AG20443 (cell line): Measurements from ENCODE around the gene CLEC16A.
A peak's percentile ranks its signal among the peaks of the same experiment; 100 is the strongest.

Experiments
- DNase-seq: peaks from one replicate; pipeline ENCODE4 v3.0.0; 2012; ENCODE audit warnings: low spot score, mixed read lengths

The CLEC16A gene

DNA sequence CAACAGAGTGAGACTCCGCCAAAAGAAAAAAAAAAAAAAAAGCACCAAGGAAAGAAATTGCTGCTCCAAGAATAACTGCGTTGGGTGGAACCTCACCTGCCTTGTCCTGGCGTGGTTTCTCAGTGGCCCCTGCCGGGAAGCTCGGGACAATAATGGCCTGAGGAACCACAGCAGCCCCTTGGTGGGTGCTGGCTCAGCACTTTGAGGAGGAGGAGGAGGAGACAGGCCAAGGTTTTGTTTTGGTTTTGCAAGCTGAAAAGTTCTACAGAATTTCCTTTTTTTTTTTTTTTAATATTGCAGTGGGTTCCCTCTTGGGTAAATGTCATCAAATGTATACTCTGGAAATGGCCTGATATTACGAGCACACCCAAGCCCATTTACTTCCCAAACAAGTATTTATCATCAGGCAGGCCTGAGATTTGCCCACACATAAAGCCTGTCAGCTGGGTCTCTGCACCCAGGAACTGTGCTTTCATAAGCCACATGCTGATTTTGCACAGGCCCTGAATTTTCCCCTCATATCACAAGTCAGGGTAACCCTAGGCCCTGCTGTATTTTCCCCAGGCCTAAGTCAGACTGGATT, 233.3 kb downstream of the CLEC16A start:
- no peak for DNase-seq

DNA sequence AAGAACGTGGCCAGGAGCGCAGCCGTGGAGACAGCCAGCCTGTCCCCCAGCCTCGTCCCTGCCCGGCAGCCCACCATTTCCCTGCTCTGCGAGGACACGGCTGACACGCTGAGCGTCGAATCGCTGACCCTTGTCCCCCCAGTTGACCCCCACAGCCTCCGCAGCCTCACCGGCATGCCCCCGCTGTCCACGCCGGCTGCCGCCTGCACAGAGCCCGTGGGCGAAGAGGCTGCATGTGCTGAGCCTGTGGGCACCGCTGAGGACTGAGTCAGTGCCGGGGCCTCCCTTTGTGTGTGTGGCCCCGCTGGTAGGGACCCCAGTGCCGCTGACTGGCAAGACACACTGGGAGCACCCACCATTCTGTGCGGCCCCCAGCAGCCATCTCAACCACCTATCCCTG, 234.1 kb downstream of the CLEC16A start:
- DNase-seq = no peak

DNA sequence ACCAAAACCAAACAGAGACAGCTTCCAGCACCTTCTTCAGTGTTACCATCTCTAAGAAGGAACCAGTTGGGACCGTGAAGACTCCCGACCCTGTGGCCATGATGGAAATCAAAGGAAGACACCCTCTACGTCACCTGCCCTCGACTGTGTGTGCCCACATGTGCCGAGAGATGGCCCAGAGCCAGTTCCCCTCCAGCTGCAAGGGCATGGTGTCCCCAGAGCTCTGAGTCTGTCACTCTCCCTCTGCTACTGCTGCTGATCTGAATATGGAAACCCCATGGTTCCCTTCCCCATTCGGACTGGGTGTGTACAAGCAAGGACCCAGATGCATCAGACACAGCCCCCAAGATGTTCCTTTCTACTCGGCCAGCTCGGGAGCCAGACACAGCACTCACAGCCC, 235.2 kb downstream of the CLEC16A start:
- no peak for DNase-seq

DNA sequence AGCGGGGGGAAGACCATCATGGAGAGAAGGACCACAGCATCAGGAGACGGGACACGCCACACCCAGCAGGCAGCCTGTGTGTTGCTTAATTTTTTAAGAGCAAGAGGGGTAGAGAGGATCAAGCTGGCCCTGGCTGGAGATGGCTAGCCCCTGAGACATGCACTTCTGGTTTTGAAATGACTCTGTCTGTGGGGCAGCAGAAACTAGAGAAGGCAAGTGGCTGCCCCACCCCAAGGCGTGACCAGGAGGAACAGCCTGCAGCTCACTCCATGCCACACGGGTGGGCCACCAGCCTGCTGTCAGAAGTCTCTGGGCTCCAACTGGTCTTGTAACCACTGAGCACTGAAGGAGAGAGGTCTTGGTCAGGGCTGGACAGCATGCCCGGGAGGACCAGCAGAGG, 236.1 kb downstream of the CLEC16A start:
- DNase-seq = no peak

DNA sequence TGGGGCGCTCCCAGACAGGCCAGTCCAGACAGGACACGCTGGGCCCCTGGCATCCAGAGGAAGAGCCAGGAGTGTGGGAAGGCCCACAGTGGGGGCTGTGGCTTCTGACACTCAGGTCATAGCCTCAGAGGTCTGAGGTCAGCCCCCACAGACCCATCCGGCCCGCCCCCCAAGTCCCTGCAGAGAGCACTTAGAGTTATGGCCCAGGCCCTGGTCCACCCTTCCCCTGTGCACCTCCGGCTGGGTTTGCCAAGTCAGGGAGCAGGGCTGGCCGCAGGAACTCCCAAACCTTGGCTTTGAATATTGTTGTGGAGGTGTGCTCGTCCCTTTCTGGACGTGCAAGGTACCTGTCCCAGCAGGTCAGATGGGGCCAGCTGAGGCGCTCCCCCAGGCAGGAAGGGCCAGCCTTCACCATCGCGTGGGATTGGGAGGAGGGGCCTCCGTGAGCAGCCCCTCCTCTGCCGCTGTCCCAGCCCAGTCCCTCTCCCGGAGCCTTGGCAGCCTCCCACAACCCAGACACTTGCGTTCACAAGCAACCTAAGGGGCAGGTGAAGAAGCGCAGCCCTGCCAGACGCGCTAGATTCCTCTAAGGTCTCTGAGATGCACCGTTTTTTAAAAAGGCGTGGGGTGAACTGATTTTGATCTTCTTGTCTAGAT, 237.0 kb downstream of the CLEC16A start:
- no peak for DNase-seq

DNA sequence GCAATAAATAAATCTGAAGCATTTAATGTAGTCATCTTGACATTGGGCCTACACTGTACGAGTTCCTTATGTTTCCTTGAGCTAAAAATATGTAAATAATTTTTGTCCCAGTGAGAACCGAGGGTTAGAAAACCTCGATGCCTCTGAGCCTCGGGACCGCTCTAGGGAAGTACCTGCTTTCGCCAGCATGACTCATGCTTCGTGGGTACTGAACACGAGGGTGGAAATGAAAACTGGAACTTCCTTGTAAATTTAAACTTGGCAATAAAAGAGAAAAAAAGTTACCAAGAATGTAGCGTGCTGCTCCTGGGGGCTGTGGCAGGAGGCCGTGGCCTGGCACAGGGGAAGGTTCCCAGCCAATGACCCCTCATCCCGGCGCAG, 237.5 kb downstream of the CLEC16A start:
- no peak for DNase-seq

DNA sequence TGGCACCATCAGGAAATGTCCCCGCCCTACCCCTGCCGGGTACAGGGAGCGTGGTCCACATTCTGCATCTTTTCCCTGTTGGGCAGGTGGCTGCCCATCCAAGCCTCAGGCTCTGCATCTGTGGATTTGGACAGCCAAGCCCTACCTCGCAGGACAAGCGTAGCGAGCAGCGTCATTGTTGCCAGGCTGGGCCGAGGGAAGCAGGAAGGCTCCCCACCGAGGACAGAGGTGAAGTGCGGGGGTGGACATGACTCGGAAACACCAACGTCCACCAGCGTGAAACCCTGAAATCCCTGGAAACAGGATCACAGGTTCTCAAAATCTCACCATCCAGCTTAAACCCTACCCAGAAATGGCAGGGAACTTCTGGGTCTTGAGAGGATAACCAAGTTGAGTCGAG, 238.0 kb downstream of the CLEC16A start:
- no peak for DNase-seq

DNA sequence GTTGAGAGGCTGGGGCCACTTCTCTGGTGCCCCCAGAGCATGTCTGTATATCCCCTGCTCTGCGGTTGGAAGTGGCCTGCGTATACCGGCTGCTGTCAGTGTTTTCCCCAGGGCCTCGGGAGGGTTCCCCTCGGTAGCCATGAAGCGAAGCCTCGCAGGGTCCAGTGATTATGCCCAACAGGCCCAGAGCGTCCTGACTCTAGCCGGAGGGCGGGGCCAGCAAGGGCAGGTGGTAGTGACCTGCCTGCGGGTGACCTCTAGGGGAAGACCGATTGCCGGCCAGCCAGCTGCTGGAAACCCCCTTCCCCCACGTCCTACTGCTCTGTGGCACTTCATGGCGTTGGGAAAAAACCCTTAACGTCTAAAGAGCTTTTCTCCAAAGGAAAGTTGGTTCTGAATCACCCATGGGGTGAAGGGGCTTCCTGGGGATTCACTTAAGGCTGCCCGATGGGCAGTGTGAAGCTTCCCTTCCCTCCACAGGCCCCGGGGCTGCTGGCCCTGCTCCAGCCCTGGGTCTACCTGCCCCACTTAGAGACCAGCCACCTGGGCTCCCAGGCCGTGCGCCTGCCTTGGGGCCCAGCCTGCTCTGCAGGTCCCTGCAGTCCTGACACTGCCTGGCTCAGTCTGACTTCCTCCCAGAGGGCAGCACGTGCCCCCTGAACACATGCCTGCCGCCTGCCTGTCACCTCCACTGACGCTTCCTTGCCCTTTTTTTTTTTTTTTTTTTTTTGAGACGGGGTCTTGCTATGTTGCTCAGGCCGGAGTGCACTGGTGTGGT, 238.9 kb downstream of the CLEC16A start:
- DNase-seq = no peak

DNA sequence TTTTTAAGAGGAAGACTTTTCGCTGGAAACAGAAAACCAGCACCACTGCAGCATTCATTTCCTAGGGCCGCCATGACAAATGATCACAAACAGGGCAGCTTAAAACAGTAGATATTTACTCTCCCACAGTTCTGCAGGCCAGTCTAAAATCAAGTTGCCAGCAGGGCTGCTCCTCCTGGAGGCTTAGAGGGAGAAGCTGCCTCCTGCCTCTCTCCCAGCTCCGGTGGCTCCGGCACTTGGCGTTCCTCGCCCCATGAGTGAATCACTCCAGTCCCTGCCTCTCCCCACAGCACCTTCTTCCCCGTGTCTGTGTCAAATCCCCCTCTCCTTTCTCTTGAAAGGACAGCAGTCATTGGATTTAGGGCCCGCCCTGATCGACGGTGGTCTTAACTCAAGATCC, 239.6 kb downstream of the CLEC16A start:
- no peak for DNase-seq

DNA sequence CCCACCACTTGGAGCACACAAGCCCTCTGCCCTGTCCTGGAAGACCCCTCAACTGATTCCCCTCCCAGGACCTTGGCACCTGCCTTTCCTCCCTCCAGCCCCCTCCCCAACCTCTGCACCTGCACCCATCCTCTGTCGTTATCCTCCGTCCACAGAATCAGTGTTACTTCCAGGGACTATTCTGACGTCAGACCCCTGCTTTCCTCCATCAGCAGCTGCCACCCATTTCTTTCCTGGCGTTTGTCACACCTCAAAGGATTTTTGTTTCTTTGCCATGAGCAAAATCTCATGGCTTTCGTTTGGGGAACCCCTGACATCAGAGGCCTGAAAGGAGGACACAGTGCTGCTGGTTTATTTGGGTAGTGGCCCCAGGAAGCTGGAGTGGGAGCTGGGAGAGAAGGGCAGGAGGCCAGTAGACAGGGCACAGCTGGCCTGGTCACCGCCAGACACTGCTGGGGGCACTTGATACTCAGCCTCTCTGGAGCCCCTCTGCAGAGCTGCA, 243.2 kb downstream of the CLEC16A start:
- DNase-seq = no peak

DNA sequence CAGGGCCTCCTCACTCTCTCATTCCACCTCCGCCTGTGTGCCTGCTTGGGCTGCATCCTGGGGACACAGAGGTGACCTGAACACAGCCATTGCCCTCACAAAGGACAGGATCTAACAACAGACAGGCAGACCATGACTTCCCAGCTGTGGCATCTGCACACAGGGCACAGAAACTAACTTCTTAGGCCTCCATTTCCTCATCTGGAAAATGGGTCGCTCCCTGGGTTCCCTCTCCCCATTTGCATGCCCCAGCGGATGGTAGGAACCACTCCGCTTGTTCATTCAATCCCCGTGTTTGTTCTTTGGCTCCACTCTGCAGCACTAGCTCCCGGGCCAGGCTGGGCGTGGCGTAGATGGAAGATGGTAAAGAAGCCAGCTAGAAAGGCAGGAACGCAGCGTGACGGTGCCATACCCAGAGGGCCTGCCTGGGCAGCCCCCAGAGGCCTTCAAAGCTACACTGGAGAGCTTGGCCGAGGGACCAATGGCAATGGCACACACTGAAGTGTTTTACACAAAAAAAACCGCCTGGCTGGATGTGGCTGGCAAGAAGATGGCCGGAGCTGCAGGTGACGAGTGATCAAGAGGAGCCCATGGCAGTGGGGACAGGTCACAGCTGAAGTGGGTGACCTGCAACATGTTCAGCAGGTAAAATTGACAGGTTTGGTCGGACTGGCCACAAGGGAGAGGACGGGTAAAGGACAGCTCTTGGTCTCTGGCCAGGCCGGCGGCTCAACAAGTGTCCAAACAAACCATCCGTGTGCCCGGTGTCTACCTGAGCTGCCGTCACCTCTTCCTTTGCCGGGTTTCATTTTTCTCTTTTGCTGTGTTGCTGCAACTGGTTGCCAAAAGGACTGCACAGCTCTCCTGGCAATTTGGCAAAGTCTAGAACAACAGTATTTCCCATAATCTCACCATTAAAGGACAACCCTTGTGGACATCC, 244.7 kb downstream of the CLEC16A start:
- DNase-seq = no peak

DNA sequence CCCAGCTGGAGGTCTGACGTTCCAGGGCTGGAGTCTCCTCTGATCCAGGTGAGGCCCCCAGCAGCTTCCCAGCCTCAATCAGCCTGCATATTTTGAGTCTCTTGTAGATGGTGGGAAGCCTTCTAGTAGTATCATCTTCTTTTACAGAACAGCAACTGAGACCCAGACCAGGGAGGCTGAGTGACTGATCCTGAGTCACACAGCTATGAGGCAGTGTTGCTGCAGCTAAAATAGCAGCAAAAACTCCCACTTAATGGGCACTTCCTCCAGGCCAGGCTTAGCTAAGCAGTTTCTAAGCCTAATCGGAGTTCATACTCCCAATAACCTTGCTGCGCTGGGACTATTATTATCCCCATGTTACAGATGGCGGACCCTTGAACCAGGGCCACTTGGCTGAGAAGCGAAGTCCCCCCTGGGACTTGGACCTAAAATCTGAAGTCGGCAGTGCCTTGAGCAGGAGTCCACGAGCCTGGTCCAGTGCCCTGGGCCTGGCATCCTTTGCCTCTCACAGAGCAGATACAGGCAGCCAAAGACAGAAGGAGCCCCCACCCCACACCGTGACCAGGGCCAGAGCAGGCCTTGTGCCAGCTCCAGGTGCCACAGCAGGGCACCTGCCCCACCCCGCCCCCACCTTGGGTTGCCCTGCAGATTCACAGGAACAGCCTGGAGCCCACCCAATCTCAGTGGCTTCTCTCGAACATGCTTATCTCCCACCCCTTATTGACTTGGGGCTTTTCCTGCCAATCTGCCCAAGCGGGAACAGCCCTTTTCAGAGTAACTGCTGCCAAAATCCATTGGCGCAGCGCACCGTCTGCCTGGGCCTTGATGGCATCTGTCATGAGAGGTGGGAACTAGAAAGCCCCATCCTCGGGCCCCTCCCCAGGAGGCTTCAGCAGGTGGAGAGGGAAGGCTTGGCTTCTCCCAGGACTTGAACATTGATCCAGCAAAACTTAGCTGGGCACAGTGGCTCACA, 246.5 kb downstream of the CLEC16A start:
- peak; percentile 48 for DNase-seq

DNA sequence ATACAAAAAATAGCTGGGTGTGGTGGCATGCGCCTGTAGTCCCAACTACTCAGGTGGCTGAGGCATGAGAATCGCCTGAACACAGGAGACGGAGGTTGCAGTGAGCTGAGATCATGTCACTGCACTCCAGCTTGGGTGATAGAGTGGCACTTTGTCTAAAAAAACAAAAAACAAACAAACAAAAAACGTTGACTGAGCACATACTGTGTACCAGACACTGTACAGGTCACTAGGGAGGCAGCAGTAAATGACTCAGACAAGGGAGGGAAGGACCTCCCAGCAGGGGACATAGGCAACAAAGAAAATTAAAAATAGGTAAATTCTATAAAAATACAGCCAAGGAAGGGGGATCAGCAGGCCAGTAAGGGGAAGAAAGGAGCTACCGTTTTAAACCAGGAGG, 247.3 kb downstream of the CLEC16A start:
- DNase-seq = no peak

DNA sequence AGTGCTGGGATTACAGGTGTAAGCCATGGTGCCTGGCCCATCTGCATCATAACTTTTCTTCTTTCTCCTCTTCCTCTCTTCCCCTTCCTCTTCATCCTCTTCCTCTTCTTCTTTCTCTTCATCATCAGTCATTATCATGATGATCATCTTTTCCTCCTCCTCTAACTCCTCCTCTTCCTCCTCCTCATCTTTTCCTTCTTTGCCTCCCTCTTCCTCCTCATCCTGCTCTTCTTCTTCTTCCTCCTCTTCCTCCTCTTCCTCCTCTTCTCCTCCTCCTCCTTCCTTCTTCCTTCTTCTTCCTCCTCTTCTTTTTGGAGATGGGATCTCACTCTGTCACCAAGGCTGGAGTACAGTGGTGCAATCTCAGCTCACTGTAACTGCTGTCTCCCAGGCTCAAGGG, 249.1 kb downstream of the CLEC16A start:
- DNase-seq = no peak

DNA sequence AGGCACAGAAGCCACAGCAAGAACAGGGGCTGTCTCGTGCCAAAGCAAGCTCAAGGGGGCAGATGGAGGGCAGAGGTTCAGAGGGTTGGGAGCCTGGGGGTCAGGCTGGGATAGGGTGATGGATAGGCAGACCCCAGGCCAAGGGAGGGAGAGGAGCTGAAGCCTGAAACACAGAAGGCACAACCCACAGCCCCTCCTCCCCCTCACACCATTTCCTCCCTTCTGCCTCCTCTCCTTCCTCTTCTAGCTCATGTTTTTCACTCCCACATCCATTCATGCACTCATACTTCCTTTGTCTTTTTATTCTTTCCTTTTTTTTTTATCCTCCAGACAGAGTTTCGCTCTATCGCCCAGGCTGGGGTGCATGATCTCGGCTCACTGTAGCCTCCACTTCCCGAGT, 250.5 kb downstream of the CLEC16A start:
- DNase-seq = no peak

DNA sequence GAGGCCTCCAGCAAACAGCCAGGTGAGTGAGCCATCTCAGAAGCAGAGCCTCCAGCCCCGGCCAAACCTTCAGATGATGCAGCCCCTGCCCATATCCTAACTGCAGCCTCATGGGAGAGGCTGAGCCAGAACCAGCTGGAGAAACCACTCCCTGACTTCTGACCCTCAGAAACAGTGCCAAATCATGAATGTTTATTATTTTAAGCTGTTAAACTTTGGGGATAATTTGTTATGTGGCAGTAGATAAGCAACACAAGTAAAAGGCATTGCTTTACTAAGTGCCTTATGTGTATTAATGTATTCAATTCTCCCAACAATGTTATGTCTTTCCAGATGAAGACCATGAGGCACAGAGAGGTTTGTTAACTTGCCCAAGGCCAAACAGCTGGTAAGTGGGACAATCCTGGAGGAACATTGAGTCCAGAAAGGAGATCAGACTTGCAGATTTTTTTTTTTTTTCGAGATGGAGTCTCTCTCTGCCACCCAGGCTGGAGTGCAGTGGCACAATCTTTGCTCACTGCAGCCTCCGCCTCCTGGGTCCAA, 252.0 kb downstream of the CLEC16A start:
- no peak for DNase-seq

DNA sequence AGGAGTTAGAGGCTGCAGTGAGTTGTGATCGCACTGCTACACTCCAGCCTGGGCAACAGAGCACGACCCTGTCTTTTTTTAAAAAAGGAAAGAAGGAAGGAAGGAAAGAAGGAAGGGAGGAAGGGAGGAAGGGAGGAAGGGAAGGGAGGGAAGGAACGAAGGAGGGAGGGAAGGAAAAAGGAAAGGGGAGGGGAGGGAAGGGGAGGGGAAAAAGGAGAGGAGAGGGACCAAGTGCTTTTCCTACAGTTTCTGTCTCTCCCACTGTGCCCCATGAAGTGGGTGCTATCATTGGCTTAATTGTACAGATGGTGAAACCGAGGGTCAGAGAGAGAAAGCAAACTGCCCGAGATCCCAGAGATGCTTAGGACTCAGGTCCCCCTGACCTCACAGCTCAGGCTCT, 254.0 kb downstream of the CLEC16A start:
- no peak for DNase-seq

DNA sequence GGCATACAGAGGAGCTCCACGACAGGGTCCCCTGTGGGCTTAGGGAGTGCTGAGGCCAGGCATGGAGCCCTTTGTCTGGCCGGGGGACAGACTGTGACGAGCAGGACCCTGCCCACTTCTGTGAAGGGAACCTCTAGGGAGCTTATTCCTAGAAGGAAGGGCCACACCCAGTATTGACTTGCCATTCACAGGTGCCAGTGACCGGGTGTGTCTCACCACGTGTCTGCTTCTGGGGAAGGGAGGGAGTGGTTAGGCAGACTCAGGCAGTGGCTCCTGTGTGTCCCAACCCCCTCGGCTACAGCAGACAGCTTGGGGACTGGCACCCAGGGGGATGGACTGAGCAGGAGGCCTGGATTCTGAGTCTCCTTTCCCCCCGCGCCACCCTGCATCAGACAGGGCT, 254.5 kb downstream of the CLEC16A start:
- no peak for DNase-seq

DNA sequence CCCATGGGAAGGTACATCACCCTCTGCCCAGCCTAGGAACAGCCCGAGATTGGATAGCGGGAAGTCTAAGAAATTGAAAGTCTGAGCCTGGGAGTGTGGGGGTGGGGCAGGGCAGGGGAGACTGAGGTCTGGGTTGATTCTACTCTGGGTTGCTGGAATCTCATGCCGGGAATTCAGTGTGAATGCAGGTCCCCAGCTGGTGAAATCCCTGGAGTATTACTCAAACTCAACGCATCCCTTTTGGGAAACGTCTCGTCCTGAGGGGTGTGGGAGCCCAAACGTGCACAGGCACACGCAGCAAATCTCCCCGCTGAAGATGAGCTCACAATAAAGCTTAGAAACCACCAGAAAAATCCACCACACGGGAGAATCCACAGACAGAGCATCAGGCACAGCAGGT, 256.2 kb downstream of the CLEC16A start:
- no peak for DNase-seq

DNA sequence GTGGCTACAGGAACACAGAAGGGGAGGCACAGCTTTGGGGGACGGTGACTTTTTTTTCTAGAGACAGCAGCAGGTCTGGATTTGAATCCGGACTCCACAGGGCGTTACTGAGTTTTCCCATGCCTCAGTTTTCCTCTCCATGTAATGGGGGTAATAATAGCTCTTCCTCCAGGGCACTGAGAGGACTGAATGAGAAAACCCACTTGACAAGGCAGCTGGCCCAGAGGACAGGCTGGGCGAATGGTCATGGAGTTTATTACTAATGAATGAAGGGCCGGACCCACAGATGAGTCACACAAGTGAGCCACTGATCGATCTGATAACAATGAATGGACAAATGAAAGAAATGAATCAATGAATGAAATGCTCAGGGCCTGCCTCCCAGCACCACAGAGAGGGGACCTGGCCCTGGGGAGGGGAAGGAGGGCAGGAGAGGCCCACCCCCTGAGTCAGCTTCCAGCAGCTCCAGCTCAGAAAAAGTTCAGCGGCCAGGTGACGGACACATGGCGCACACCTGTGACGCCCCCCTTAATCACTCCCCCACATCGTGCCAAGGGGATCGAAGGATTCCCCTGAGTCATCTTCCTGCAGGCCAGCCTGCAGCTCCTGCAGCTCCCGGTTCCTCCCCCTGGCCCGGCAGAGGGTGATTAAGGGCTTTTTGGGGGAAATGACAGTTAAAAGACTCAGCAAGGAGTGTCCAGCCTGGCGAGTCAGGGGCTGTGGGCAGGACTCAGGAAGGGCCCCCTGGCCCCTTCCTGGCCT, 257.3 kb downstream of the CLEC16A start:
- peak; percentile 83 for DNase-seq
